Ovary (tissue), 9 donors: ENCODE data around the gene TNFRSF11A. TPM values are rescaled to one million over a fixed set of nuclear protein-coding genes. Genes with fewer than 3 reads are reported as not detected.

Experiments
- DNase-seq, 5 donors: peaks; one replicate each; pipeline ENCODE4 v3.0.0-alpha.2; 2019 to 2020
- H3K27ac ChIP-seq, 2 donors: fragments of 200-600 bp; one replicate each; pipeline versions ENCODE4 v1.5.1 to v1.8.0; 2019 to 2022
- H3K27me3 ChIP-seq: fragments of 200-600 bp; one replicate; pipeline ENCODE4 v1.8.0; 2022
- H3K36me3 ChIP-seq: fragments of 200-600 bp; sonication (generic); one replicate; pipeline ENCODE4 v1.5.1; 2019
- H3K4me1 ChIP-seq: one replicate; pipeline ENCODE4 v1.8.1; 2013; ENCODE audit warnings: mild to moderate bottlenecking, moderate library complexity; ENCODE audit not compliant: insufficient read depth
- H3K4me3 ChIP-seq: fragments of 200-600 bp; sonication (generic); one replicate; pipeline ENCODE4 v1.5.1; 2017
- H3K9me3 ChIP-seq, 2 donors: fragments of 200-600 bp in 1 of 2; sonication (generic) in 1 of 2; one replicate each; pipeline versions ENCODE4 v1.5.1 to v1.8.1; 2013 to 2019; ENCODE audit warnings: mild to moderate bottlenecking in 1 of 2, moderate library complexity in 1 of 2
- EP300 ChIP-seq: sonication (generic); formaldehyde crosslinking; IDR thresholded peaks from one replicate; pipeline ENCODE4 v1.6.1; 2017; ENCODE audit warnings: antibody characterized with exemption
- POLR2A ChIP-seq: fragments of 450-650 bp; IDR thresholded peaks from one replicate; pipeline ENCODE4 v1.6.1; 2017; ENCODE audit warnings: antibody characterized with exemption, mild to moderate bottlenecking, moderate library complexity
- WGBS, 3 donors: extraction: QIAGEN DNeasy Blood & Tissue Kit in 1 of 3; methylation state at CpG; one replicate each; pipeline versions ENCODE4 v1.1.5 to v1.1.7; 2013 to 2017; 5-methylcytosine and 5-hydroxymethylcytosine counted together
- intact Hi-C, 4 donors: fragments of 100-400 bp; cut with DNase I; formaldehyde crosslinking; loops; one replicate each; pipeline versions ENCODE4 v1.11.0 to v1.15.1; 2022 to 2023
- polyA plus RNA-seq, 2 donors: library from polyadenylated mRNA; stranded (reverse); fragments of 200-250 nt in 1 of 2; fragments of 350-450 nt in 1 of 2; fragmentation: Illumina TruSeq in 1 of 2; extraction: RNeasy Lipid Tissue Mini Kit (QIAGEN cat#74804) in 1 of 2; gene quantifications; one replicate each; pipeline ENCODE4 v1.2.3, GENCODE V29; 2013 to 2014
- total RNA-seq, 7 donors: library from RNA; depleted of rRNA in 2 of 7; stranded (reverse); fragments of >200 nt in 2 of 7; fragmentation: NEBNext Ultra II Directional in 3 of 7; extraction: Animal tissue kit (Norgen Biotek cat#: 25700) in 3 of 7; gene quantifications; one replicate each; pipeline versions ENCODE4 v1.1.0 to v1.2.4, GENCODE V29; 2016 to 2023
- TF ChIP-seq, protein P1 (sequence below), 3 donors: fragments of 450-650 bp in 2 of 3; fragments of 200-600 bp in 1 of 3; IDR thresholded peaks; one replicate each; pipeline versions ENCODE4 v1.5.1 to v1.8.0; 2016 to 2022; ENCODE audit warnings: antibody characterized with exemption in 3 of 3, mild to moderate bottlenecking in 1 of 3
- donor health status: DM: no; HTN: no; CAD: no; lungs with moderate emphysema.
- donor health status: DM: no; HTN: no; CAD: no.
- donor health status: Bipolar disorder and iron deficiency.
- donor health status: DM: yes; HTN: yes; CAD: no.
- donor health status: DM: no; HTN: no; CAD: no.
- donor health status: DM: yes; HTN: yes; CAD: no.

The TNFRSF11A gene
- total and polyA plus RNA-seq, 9 donors, result 0.70 to 9.2 (median 1.8) TPM

DNA sequence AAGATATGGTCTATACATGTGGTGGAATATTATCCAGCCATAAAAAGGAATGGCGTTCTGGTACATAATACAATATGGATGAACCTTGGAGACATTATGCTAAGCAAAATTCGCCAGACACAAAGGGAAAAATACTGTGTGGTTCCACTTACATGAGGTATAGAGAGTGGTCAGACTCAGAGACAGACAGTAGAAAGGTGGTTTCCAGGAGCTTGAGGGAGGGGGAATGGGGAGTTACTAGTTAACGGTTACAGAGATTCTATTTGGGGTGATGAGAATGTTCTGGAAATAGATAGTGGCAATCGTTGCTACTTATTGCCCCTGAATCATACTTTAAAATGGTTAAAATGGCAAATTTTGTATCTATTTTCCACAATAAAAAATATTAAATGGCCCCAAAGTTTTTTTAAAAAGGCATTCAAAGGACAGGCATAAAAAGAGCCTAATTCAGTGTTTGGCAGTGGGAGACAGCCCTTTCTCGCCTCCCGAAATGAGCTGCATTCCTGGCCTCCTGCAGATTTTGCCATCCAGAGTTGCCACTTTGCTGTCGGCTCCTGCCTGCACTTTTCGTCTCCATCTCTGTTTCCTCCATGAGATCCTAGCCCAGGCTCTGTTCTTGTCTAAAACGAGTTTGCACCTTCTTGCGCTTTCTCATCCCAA lies 13.5 kb downstream of the TNFRSF11A start:
- WGBS, 3 donors, result 59 to 67% (median 62%) methylated on average over 10 of the region's 10 CpGs
- Histone ChIP-seq H3K36me3 (no peaks in the 10 kb centered on the region), H3K9me3 (no peaks in the 10 kb centered on the region), H3K27me3 (no peaks in the 10 kb centered on the region), H3K4me3 (no peak overlapping the region), H3K4me1 (no peaks in the 10 kb centered on the region), H3K27ac (no peak overlapping the region)
- no peak for DNase-seq
- TF ChIP-seq, protein P1, sequence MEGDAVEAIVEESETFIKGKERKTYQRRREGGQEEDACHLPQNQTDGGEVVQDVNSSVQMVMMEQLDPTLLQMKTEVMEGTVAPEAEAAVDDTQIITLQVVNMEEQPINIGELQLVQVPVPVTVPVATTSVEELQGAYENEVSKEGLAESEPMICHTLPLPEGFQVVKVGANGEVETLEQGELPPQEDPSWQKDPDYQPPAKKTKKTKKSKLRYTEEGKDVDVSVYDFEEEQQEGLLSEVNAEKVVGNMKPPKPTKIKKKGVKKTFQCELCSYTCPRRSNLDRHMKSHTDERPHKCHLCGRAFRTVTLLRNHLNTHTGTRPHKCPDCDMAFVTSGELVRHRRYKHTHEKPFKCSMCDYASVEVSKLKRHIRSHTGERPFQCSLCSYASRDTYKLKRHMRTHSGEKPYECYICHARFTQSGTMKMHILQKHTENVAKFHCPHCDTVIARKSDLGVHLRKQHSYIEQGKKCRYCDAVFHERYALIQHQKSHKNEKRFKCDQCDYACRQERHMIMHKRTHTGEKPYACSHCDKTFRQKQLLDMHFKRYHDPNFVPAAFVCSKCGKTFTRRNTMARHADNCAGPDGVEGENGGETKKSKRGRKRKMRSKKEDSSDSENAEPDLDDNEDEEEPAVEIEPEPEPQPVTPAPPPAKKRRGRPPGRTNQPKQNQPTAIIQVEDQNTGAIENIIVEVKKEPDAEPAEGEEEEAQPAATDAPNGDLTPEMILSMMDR (IDR thresholded peaks at IDR 0.05), result no peak
- TF ChIP-seq EP300, result no peak
- no peak for TF ChIP-seq POLR2A
- intact Hi-C loops, result no loop called here

DNA sequence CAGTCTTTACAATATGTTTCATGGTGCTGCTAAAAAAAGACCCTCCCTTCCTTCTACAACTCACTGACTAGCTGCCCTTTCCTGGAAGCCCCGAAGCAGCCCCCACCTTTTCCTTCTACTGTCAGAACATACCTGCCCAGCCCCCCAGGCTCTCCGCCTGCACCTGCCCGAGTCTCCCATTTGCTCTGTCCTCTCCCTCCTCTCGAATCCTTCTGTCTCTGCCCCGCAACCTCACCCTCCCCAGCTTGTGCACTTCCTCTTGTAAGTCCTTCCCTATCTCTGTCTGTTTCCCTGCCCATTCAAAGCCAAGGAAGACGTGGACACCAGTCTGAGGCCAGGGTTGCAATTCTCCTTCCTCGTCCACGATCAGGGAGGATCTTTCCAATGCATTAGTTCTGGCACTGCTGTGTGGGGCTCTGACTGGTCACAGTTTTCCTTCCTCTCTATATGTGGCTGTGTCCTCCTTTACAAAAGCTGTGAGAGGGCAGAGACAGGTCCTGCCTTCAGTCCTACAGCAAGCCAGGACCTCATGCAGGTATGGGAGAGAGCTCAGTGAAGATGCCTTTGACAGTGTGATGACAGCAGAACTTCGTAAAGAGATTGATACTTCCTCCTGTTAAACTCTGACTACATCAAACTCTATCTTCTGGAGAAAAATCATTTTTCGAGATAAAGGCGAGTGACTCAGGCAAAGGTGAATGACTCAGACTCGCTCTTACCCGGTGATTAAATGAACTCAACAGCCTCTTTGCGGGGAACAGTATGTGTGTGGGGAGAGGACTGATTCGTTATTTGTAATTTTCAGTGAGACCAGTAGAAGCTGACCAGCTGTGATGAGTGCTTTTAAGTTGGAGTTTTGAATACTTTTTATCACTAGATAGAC lies 14.2 kb downstream of the TNFRSF11A start:
- no peak overlapping the region for H3K27ac ChIP-seq
- no peaks in the 10 kb centered on the region for H3K36me3 ChIP-seq
- H3K4me1 ChIP-seq, result no peaks in the 10 kb centered on the region
- no peaks in the 10 kb centered on the region for H3K27me3 ChIP-seq
- DNase-seq, result no peak
- H3K4me3 ChIP-seq, result no peak overlapping the region
- TF ChIP-seq, protein P1 (IDR thresholded peaks at IDR 0.05), result no peak
- TF ChIP-seq POLR2A (no peak), EP300 (no peak)
- intact Hi-C loops, result no loop called here
- 43 to 46% (median 44%) methylated on average over 15 of the region's 15 CpGs for WGBS, 3 donors
- no peaks in the 10 kb centered on the region for H3K9me3 ChIP-seq

DNA sequence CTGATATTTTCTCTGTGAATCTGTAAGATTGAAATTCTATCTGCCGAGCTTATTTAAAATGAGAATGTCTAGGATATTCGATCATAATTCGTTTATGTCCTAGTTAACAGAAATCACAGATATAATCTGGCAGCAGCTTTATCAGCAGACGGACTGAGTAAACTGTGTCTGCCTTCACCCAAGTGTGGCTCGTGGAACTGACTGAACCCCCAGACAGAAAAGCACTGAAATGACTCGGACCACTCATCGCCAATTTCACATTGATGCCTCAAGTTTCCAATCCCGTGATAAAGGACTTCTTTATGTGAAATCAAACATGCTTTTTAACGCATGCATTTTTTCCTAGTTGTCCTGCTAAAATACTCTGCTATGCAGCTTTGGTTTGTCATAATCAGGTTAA lies 15.9 kb downstream of the TNFRSF11A start:
- Histone ChIP-seq H3K4me3 (no peak overlapping the region), H3K36me3 (no peaks in the 10 kb centered on the region), H3K27me3 (no peaks in the 10 kb centered on the region), H3K27ac (no peak overlapping the region), H3K4me1 (no peaks in the 10 kb centered on the region), H3K9me3 (no peaks in the 10 kb centered on the region)
- DNase-seq, result no peak
- intact Hi-C loops, result no loop called here
- 80 to 86% (median 82%) methylated on average over 9 of the region's 9 CpGs for WGBS, 3 donors
- TF ChIP-seq EP300 (no peak), POLR2A (no peak)
- TF ChIP-seq, protein P1 (IDR thresholded peaks at IDR 0.05), result no peak

DNA sequence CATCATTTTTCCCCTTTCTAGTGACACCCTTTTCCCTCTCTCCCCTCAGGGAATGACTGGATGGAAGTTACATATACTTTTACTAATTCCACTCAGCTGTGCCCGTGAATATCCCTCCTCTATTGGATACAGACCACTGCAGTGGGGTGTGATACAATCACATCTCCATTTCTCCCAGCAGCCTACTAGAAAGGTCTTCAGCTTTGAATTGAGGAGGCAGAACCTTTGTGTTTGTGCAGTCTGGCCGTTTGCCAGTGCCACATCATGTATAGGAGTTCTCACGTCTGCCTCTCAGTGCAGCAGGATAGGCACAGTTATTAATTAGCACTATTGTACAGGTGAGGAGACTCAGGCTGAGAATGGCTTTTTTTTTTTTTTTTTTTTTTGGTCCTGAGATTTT lies 16.4 kb downstream of the TNFRSF11A start:
- intact Hi-C loops, result no loop called here
- WGBS, 3 donors, result 60 to 68% (median 61%) methylated on average over 3 of the region's 3 CpGs

More for the DNA sequence above, 16.4 kb downstream of the TNFRSF11A start:
- TF ChIP-seq, protein P1 (IDR thresholded peaks at IDR 0.05), result no peak
- TF ChIP-seq POLR2A (no peak), EP300 (no peak)
- Histone ChIP-seq H3K36me3 (no peaks in the 10 kb centered on the region), H3K4me3 (no peak overlapping the region), H3K9me3 (no peaks in the 10 kb centered on the region), H3K27me3 (no peaks in the 10 kb centered on the region), H3K4me1 (no peaks in the 10 kb centered on the region), H3K27ac (no peak overlapping the region)
- DNase-seq, result no peak
